C4-2B (cell line): Measurements from ENCODE around the gene BACH1.

Experiments
- ZFX ChIP-seq: fragments of 450-650 bp; IDR thresholded peaks from 2 replicates; pipeline ENCODE4 v1.6.1; 2017
- TF ChIP-seq, protein P1 (sequence below): fragments of 450-650 bp; conservative IDR thresholded peaks from 2 replicates; pipeline ENCODE4 v1.5.1; 2017; ENCODE audit warnings: mild to moderate bottlenecking

DNA sequence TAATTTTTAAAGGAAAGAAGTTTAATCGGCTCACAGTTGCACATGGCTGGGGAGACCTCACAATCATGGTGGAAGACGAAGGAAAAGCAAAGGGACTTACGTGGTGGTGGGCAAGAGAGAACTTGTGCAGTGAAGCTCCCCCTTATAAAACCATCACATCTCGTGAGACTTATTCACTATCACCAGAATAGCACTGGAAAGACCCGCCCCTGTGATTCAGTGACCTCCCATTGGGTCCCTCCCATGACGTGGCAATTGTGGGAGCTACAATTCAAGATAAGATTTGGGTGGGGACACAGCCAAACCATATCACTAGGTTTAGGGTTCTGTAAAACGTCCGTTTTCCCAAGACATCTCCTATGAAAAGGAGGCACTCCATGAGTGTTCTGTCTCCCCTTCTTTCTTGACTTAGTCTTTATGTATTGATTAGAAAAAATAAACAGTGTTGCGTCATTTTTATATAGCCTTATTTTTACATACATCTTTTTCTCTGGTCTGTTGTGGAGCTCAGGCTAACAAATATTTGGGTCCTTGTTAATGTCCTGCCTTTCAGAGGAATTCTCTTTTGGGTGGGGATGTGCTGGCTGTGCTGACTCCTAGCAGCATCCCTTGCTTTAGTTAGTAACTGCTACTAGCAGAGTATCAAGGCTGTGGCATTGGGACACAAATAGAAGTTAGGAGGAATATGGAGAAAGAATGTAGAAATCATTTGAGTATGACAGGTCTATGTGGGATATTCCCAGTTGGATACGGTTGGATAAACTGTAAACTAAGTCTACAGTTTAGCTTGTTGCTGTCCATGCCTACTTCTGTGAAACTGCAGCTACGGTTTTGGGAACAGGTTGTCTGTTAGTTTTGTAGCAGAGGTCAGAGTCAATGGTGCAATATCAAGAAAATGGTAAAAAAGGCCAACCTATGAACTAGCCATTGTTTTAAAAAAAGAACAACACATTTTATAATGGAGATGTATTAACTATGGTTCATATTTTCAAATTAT lies 23.5 kb downstream of the BACH1 start:
- TF ChIP-seq, protein P1, sequence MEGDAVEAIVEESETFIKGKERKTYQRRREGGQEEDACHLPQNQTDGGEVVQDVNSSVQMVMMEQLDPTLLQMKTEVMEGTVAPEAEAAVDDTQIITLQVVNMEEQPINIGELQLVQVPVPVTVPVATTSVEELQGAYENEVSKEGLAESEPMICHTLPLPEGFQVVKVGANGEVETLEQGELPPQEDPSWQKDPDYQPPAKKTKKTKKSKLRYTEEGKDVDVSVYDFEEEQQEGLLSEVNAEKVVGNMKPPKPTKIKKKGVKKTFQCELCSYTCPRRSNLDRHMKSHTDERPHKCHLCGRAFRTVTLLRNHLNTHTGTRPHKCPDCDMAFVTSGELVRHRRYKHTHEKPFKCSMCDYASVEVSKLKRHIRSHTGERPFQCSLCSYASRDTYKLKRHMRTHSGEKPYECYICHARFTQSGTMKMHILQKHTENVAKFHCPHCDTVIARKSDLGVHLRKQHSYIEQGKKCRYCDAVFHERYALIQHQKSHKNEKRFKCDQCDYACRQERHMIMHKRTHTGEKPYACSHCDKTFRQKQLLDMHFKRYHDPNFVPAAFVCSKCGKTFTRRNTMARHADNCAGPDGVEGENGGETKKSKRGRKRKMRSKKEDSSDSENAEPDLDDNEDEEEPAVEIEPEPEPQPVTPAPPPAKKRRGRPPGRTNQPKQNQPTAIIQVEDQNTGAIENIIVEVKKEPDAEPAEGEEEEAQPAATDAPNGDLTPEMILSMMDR = no peak
- TF ChIP-seq ZFX = no peak
